Globus pallidus (tissue), 1 donor: ENCODE data around the gene ENC1.

ENCODE experiments used
- DNase-seq: peaks from one replicate; pipeline ENCODE4 v3.0.0-alpha.2; 2015; ENCODE audit warnings: low spot score

ENC1 gene

GRCh38 chr5:74655716-74656115, 15.2 kb upstream of the ENC1 start:
- no peak for DNase-seq

GRCh38 chr5:74655206-74655605, 14.7 kb upstream of the ENC1 start:
- DNase-seq = no peak

- no peak for DNase-seq
Observed at GRCh38 chr5:74653991-74654390, 13.5 kb upstream of the ENC1 start.

GRCh38 chr5:74652576-74652975, 12.0 kb upstream of the ENC1 start:
- no peak for DNase-seq

GRCh38 chr5:74651710-74652109, 11.2 kb upstream of the ENC1 start:
- DNase-seq = no peak

- no peak for DNase-seq
Observed at GRCh38 chr5:74649421-74649973, 9.0 kb upstream of the ENC1 start.

- DNase-seq = peak; percentile 70
Observed at GRCh38 chr5:74648835-74649293, 8.3 kb upstream of the ENC1 start.

GRCh38 chr5:74647096-74647495, 6.6 kb upstream of the ENC1 start:
- no peak for DNase-seq

- DNase-seq = no peak
Observed at GRCh38 chr5:74643111-74643562, 2.6 kb upstream of the ENC1 start.

GRCh38 chr5:74642543-74642863, 2.0 kb upstream of the ENC1 start:
- no peak for DNase-seq

- peak; percentile 80 for DNase-seq
Observed at GRCh38 chr5:74641735-74642542, 1.4 kb upstream of the ENC1 start.

GRCh38 chr5:74640954-74641734, 616 bp upstream of the ENC1 start:
- DNase-seq = peak; percentile 71

- no peak for DNase-seq
Observed at GRCh38 chr5:74639807-74640449, 600 bp downstream of the ENC1 start.

GRCh38 chr5:74638970-74639806, 1.3 kb downstream of the ENC1 start:
- DNase-seq = no peak

GRCh38 chr5:74638544-74638969, 2.0 kb downstream of the ENC1 start:
- no peak for DNase-seq

- no peak for DNase-seq
Observed at GRCh38 chr5:74636552-74636951, 4.0 kb downstream of the ENC1 start.

GRCh38 chr5:74636149-74636548, 4.4 kb downstream of the ENC1 start:
- DNase-seq = no peak

GRCh38 chr5:74634611-74635286, 5.8 kb downstream of the ENC1 start:
- DNase-seq = no peak

GRCh38 chr5:74633695-74634094, 6.8 kb downstream of the ENC1 start:
- no peak for DNase-seq

- no peak for DNase-seq
Observed at GRCh38 chr5:74632947-74633356, 7.6 kb downstream of the ENC1 start.
